ENCODE results near the gene XPC.
A peak's percentile ranks its signal among the peaks of the same experiment; 100 is the strongest.

The XPC gene

DNA sequence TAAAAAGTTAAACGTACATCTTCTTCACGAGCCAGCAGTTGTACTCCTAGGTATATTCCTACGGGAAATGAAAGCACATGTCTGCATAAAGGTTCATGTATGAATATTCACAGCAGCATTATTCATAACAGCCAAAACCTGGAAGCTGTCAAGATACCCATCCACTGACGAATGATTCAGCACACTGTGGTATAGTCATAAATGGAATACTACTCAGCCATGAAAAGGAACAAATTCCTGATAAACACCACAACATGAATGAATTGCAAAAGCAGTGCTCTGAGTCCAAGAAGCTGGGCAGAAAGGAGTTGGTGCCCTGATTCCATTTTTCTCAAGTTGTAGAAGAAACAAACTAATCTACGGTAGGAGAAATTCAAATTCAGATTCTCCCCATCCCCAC is 49.7 kb downstream of the XPC start:
- ATAC-seq (ENCODE audit: low read depth) (no peak), DNase-seq (ENCODE audit: low spot score) (no peak)
- H3K27me3 ChIP-seq (ENCODE audit: insufficient read depth, poor library complexity, severe bottlenecking): no peaks in the 10 kb centered on the region
- H3K4me3 ChIP-seq (ENCODE audit: severe bottlenecking): no peak overlapping the region
- H3K9me3 ChIP-seq (ENCODE audit: severe bottlenecking): no peaks in the 10 kb centered on the region
- TF ChIP-seq, protein P1, sequence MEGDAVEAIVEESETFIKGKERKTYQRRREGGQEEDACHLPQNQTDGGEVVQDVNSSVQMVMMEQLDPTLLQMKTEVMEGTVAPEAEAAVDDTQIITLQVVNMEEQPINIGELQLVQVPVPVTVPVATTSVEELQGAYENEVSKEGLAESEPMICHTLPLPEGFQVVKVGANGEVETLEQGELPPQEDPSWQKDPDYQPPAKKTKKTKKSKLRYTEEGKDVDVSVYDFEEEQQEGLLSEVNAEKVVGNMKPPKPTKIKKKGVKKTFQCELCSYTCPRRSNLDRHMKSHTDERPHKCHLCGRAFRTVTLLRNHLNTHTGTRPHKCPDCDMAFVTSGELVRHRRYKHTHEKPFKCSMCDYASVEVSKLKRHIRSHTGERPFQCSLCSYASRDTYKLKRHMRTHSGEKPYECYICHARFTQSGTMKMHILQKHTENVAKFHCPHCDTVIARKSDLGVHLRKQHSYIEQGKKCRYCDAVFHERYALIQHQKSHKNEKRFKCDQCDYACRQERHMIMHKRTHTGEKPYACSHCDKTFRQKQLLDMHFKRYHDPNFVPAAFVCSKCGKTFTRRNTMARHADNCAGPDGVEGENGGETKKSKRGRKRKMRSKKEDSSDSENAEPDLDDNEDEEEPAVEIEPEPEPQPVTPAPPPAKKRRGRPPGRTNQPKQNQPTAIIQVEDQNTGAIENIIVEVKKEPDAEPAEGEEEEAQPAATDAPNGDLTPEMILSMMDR (IDR thresholded peaks at IDR 0.05; ENCODE audit: poor library complexity, severe bottlenecking): no peak
- H3K36me3 ChIP-seq (ENCODE audit: low read depth): peaks cover 74% of the 10 kb centered on the region
- H3K4me1 ChIP-seq (ENCODE audit: insufficient read depth, poor library complexity, severe bottlenecking): peaks cover 9% of the 10 kb centered on the region
- H3K27ac ChIP-seq (ENCODE audit: poor library complexity, severe bottlenecking): no peak overlapping the region

GRCh38 chr3:14127516-14128161 is 50.8 kb downstream of the XPC start:
- no peak overlapping the region for H3K27ac ChIP-seq (ENCODE audit: poor library complexity, severe bottlenecking)
- peaks cover 9% of the 10 kb centered on the region for H3K4me1 ChIP-seq (ENCODE audit: insufficient read depth, poor library complexity, severe bottlenecking)
- peaks cover 66% of the 10 kb centered on the region for H3K36me3 ChIP-seq (ENCODE audit: low read depth)
- H3K9me3 ChIP-seq (ENCODE audit: severe bottlenecking): no peaks in the 10 kb centered on the region
- ATAC-seq (ENCODE audit: low read depth): no peak
- H3K27me3 ChIP-seq (ENCODE audit: insufficient read depth, poor library complexity, severe bottlenecking): no peaks in the 10 kb centered on the region
- TF ChIP-seq, protein P1 (IDR thresholded peaks at IDR 0.05; ENCODE audit: poor library complexity, severe bottlenecking): no peak
- no peak overlapping the region for H3K4me3 ChIP-seq (ENCODE audit: severe bottlenecking)
- DNase-seq (ENCODE audit: low spot score): no peak

DNA sequence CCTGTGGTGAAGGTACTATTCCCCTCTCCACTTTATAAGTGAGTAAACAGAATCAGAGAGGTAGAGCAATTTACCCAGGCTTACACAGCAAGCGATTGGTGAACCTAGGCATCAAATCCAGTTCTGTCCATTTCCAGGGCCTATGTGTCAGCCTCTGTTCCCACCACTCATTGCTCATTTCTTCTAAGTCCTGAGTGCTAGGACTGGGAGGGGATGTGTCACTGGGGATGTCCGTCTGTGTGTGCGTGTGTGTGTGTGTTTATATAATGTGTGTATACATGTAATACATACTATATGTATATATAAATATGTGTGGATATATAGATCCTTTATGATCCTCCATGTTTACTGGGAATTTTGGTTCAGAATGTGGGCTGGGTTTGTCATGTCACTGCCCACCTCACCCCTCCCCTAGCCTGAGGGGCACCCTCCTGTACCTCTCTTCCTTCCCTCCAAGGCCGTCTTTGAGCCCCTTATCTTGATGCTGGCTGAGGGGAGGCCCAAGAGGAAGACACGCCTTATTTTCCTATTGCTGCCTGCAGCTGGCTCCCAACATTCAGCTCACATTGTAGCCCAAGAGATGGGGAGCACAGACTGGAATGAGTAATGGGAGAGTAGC is 51.4 kb downstream of the XPC start:
- H3K27me3 ChIP-seq (ENCODE audit: insufficient read depth, poor library complexity, severe bottlenecking): no peaks in the 10 kb centered on the region
- no peak for ATAC-seq (ENCODE audit: low read depth)
- TF ChIP-seq, protein P1 (IDR thresholded peaks at IDR 0.05; ENCODE audit: poor library complexity, severe bottlenecking): no peak
- DNase-seq (ENCODE audit: low spot score): no peak
- H3K4me3 ChIP-seq (ENCODE audit: severe bottlenecking): no peak overlapping the region
- peaks cover 9% of the 10 kb centered on the region for H3K4me1 ChIP-seq (ENCODE audit: insufficient read depth, poor library complexity, severe bottlenecking)
- H3K36me3 ChIP-seq (ENCODE audit: low read depth): peaks cover 60% of the 10 kb centered on the region
- H3K27ac ChIP-seq (ENCODE audit: poor library complexity, severe bottlenecking): peak overlapping the region; percentile 79
- no peaks in the 10 kb centered on the region for H3K9me3 ChIP-seq (ENCODE audit: severe bottlenecking)

GRCh38 chr3:14126017-14126886 is 52.1 kb downstream of the XPC start:
- TF ChIP-seq, protein P1 (IDR thresholded peaks at IDR 0.05; ENCODE audit: poor library complexity, severe bottlenecking): no peak
- peaks cover 60% of the 10 kb centered on the region for H3K36me3 ChIP-seq (ENCODE audit: low read depth)
- H3K9me3 ChIP-seq (ENCODE audit: severe bottlenecking): no peaks in the 10 kb centered on the region
- peak overlapping the region; percentile 79 for H3K27ac ChIP-seq (ENCODE audit: poor library complexity, severe bottlenecking)
- peaks cover 9% of the 10 kb centered on the region for H3K4me1 ChIP-seq (ENCODE audit: insufficient read depth, poor library complexity, severe bottlenecking)
- H3K4me3 ChIP-seq (ENCODE audit: severe bottlenecking): peak overlapping the region; percentile 82
- ATAC-seq (ENCODE audit: low read depth) (no peak), DNase-seq (ENCODE audit: low spot score) (no peak)
- no peaks in the 10 kb centered on the region for H3K27me3 ChIP-seq (ENCODE audit: insufficient read depth, poor library complexity, severe bottlenecking)
